H1 (cell line): Measurements from ENCODE around the gene SNAPC2. TPM values are rescaled to one million over a fixed set of nuclear protein-coding genes. Genes with fewer than 3 reads are reported as not detected.

ENCODE experiments used
- CTCF ChIA-PET: fragments of 300-600 bp; sonication (Branson Sonifier 250); formaldehyde crosslinking; loops from one replicate; lab custom pipeline; 2021; ENCODE audit not compliant: partially characterized antibody; lab: Charles Lee
- POLR2A ChIA-PET: fragments of 300-600 bp; sonication (Branson Sonifier 250); formaldehyde crosslinking; loops from one replicate; lab custom pipeline; 2021; ENCODE audit warnings: inconsistent platforms; ENCODE audit not compliant: partially characterized antibody; lab: Charles Lee
- DNase-seq, 2 experiments: peaks; one replicate each; pipeline versions ENCODE4 v3.0.0 to v3.0.0-alpha.2; 2010 to 2022; ENCODE audit warnings: low spot score in 2 of 2, low read depth in 1 of 2, mixed read lengths in 1 of 2
- FAIRE-seq: peaks from 2 replicates; lab custom pipeline; 2011; peaks lifted over from hg19 to GRCh38; lab: Jason Lieb, UNC
- H2AFZ ChIP-seq: 2 replicates; pipeline ENCODE4 v1.8.1; 2012; ENCODE audit warnings: low read length, inconsistent platforms
- H2AK5ac ChIP-seq: 2 replicates; pipeline ENCODE4 v1.6.1; 2013; ENCODE audit warnings: low read depth, low read length
- H2BK120ac ChIP-seq: replicated peaks from 2 replicates; pipeline ENCODE3; 2013; ENCODE audit warnings: low read depth, low read length, inconsistent platforms
- H2BK12ac ChIP-seq: 2 replicates; pipeline ENCODE4 v1.6.1; 2013; ENCODE audit warnings: low read depth, low read length
- H2BK15ac ChIP-seq: 2 replicates; pipeline ENCODE4 v1.6.1; 2013; ENCODE audit warnings: low read length
- H2BK20ac ChIP-seq: 2 replicates; pipeline ENCODE4 v1.6.1; 2013; ENCODE audit warnings: low read length
- H2BK5ac ChIP-seq: 2 replicates; pipeline ENCODE4 v1.6.1; 2013; ENCODE audit warnings: low read depth, low read length
- H3K14ac ChIP-seq: 2 replicates; pipeline ENCODE4 v1.6.1; 2013; ENCODE audit warnings: inconsistent platforms; ENCODE audit not compliant: insufficient read length
- H3K18ac ChIP-seq: 2 replicates; pipeline ENCODE4 v1.6.1; 2013; ENCODE audit warnings: low read length; ENCODE audit errors: extremely low read depth
- H3K23ac ChIP-seq: 2 replicates; pipeline ENCODE4 v1.6.1; 2013; ENCODE audit warnings: inconsistent platforms; ENCODE audit not compliant: insufficient read length
- H3K23me2 ChIP-seq: 2 replicates; pipeline ENCODE4 v1.6.1; 2013; ENCODE audit warnings: low read depth, low read length
- H3K27ac ChIP-seq: 2 replicates; pipeline ENCODE4 v1.6.1; 2011; ENCODE audit warnings: low read depth, low read length, inconsistent platforms
- H3K27me3 ChIP-seq, 4 experiments: replicated peaks in 1 of 4; 1 replicate in 1 of 4; 2 replicates in 3 of 4; pipeline versions ENCODE4 v1.6.1 to v1.8.1; 2011 to 2013; ENCODE audit warnings: low read length in 3 of 4, mild to moderate bottlenecking in 3 of 4, inconsistent platforms in 2 of 4, mixed read lengths in 2 of 4, moderate library complexity in 1 of 4; ENCODE audit not compliant: control insufficient read depth in 3 of 4, insufficient read depth in 3 of 4; ENCODE audit errors: extremely low read depth in 1 of 4
- H3K36me3 ChIP-seq, 4 experiments: 2 replicates each; pipeline versions ENCODE4 v1.6.1 to v1.8.1; 2011 to 2013; ENCODE audit warnings: mild to moderate bottlenecking in 4 of 4, low read length in 3 of 4, moderate library complexity in 2 of 4, control low read depth in 1 of 4, inconsistent platforms in 1 of 4; ENCODE audit not compliant: insufficient read depth in 4 of 4, control insufficient read depth in 2 of 4
- H3K4ac ChIP-seq: replicated peaks from 2 replicates; pipeline ENCODE3; 2013; ENCODE audit warnings: low read length, low read depth, mixed read lengths, inconsistent platforms; ENCODE audit not compliant: insufficient read length
- H3K4me1 ChIP-seq, 4 experiments: replicated peaks in 1 of 4; 1 replicate in 1 of 4; 2 replicates in 3 of 4; pipeline versions ENCODE4 v1.6.1 to v1.8.1; 2011 to 2013; ENCODE audit warnings: low read length in 3 of 4, inconsistent platforms in 2 of 4, mixed read lengths in 1 of 4; ENCODE audit not compliant: insufficient read depth in 4 of 4, control insufficient read depth in 3 of 4
- H3K4me2 ChIP-seq, 2 experiments: 2 replicates each; pipeline versions ENCODE4 v1.6.1 to v1.8.1; 2011 to 2013; ENCODE audit warnings: low read depth in 2 of 2, low read length in 2 of 2, control low read depth in 1 of 2, inconsistent platforms in 1 of 2, mild to moderate bottlenecking in 1 of 2; ENCODE audit not compliant: insufficient read depth in 1 of 2
- H3K4me3 ChIP-seq, 4 experiments: fragments of 200-600, 300-600 bp in 1 of 4; sonication (generic), shearing (Covaris generic), sonication (Bioruptor Twin) in 1 of 4; 2 replicates each; pipeline versions ENCODE4 v1.5.1 to v1.8.1; 2011 to 2016; ENCODE audit warnings: low read length in 4 of 4, low read depth in 3 of 4, control low read depth in 2 of 4, inconsistent platforms in 2 of 4, mild to moderate bottlenecking in 2 of 4, mixed read lengths in 1 of 4, moderate library complexity in 1 of 4; ENCODE audit not compliant: insufficient read depth in 2 of 4; ENCODE audit errors: extremely low read depth in 1 of 4
- H3K56ac ChIP-seq: replicated peaks from 2 replicates; pipeline ENCODE3; 2013; ENCODE audit warnings: low read depth, mild to moderate bottlenecking, mixed read lengths, low read length, inconsistent platforms; ENCODE audit not compliant: insufficient read length
- H3K79me1 ChIP-seq: 2 replicates; pipeline ENCODE4 v1.6.1; 2013; ENCODE audit warnings: low read depth, low read length, control low read depth
- H3K79me2 ChIP-seq, 2 experiments: 2 replicates each; pipeline versions ENCODE4 v1.6.1 to v1.8.1; 2012 to 2013; ENCODE audit warnings: low read length in 2 of 2, mild to moderate bottlenecking in 2 of 2, inconsistent platforms in 1 of 2; ENCODE audit not compliant: insufficient read depth in 2 of 2, control insufficient read depth in 1 of 2
- H3K9ac ChIP-seq, 4 experiments: replicated peaks in 1 of 4; 1 replicate in 1 of 4; 2 replicates in 3 of 4; pipeline versions ENCODE4 v1.6.1 to v1.8.1; 2011 to 2013; ENCODE audit warnings: low read depth in 3 of 4, low read length in 3 of 4, control low read depth in 2 of 4, mild to moderate bottlenecking in 2 of 4, moderate library complexity in 2 of 4, inconsistent platforms in 1 of 4; ENCODE audit errors: extremely low read depth in 1 of 4
- H3K9me3 ChIP-seq, 2 experiments: 2 replicates each; pipeline versions ENCODE4 v1.6.1 to v1.8.1; 2012 to 2013; ENCODE audit warnings: mild to moderate bottlenecking in 2 of 2, moderate library complexity in 2 of 2, control low read depth in 1 of 2, inconsistent platforms in 1 of 2, low read depth in 1 of 2, low read length in 1 of 2, mixed read lengths in 1 of 2; ENCODE audit not compliant: insufficient read depth in 2 of 2
- H4K20me1 ChIP-seq, 2 experiments: replicated peaks in 1 of 2; 2 replicates each; pipeline versions ENCODE3 to v1.8.1; 2011 to 2013; ENCODE audit warnings: inconsistent platforms in 2 of 2, low read length in 2 of 2, mild to moderate bottlenecking in 1 of 2; ENCODE audit not compliant: insufficient read depth in 2 of 2, control insufficient read depth in 1 of 2
- H4K5ac ChIP-seq: 2 replicates; pipeline ENCODE4 v1.6.1; 2013; ENCODE audit warnings: low read length, low read depth, mixed read lengths, inconsistent platforms; ENCODE audit not compliant: insufficient read length
- H4K8ac ChIP-seq: 2 replicates; pipeline ENCODE4 v1.8.0; 2013; ENCODE audit warnings: mild to moderate bottlenecking, moderate library complexity, low read length, inconsistent platforms; ENCODE audit not compliant: insufficient read depth; ENCODE audit errors: extremely low read depth
- H4K91ac ChIP-seq: replicated peaks from 2 replicates; pipeline ENCODE3; 2013; ENCODE audit warnings: low read length, mixed read lengths, inconsistent platforms; ENCODE audit not compliant: insufficient read length
- HDAC2 ChIP-seq, 2 experiments: fragments of 300-600 bp in 1 of 2; sonication (generic) in 1 of 2; IDR thresholded peaks; 2 replicates each; pipeline ENCODE4 v1.6.1; 2011 to 2012; ENCODE audit warnings: low read depth in 2 of 2, low read length in 2 of 2, mild to moderate bottlenecking in 2 of 2, moderate library complexity in 2 of 2, borderline replicate concordance in 1 of 2, inconsistent platforms in 1 of 2
- POU5F1 ChIP-seq: IDR thresholded peaks from 2 replicates; pipeline ENCODE4 v1.6.1; 2011; ENCODE audit warnings: low read depth, mild to moderate bottlenecking, low read length, moderate library complexity
- SIN3A ChIP-seq, 2 experiments: IDR thresholded peaks in 1 of 2; conservative IDR thresholded peaks in 1 of 2; 2 replicates each; pipeline ENCODE4 v1.6.1; 2011 to 2012; ENCODE audit warnings: low read length in 2 of 2, improper control_type of control experiment in 1 of 2, low read depth in 1 of 2, mild to moderate bottlenecking in 1 of 2
- SP2 ChIP-seq: IDR thresholded peaks from 2 replicates; pipeline ENCODE4 v1.6.1; 2012; ENCODE audit warnings: mild to moderate bottlenecking, low read length, inconsistent platforms
- WGBS, 2 experiments: shearing (Covaris generic) in 1 of 2; methylation state at CpG; one replicate each; pipeline versions ENCODE4 v1.1.6 to v1.1.7; 2013 to 2015; ENCODE audit warnings: low lambda C conversion rate in 2 of 2, mixed read lengths in 2 of 2, inconsistent platforms in 1 of 2, low coverage in 1 of 2, missing lambda C conversion rate in 1 of 2; ENCODE audit not compliant: insufficient replicate concordance in 2 of 2, insufficient coverage in 1 of 2, insufficient read length in 1 of 2; ENCODE audit errors: extremely low coverage in 1 of 2, missing lambda C conversion rate in 1 of 2; 5-methylcytosine and 5-hydroxymethylcytosine counted together
- polyA plus RNA-seq, 7 experiments: library from polyadenylated mRNA; depleted of rRNA in 3 of 7; stranded (reverse) in 5 of 7; unstranded in 2 of 7; fragments of >200 nt in 5 of 7; fragments of 200-250 nt in 2 of 7; gene quantifications; 1 replicate in 5 of 7; 2 replicates in 1 of 7; 4 replicates in 1 of 7; pipeline versions ENCODE4 v1.2.1 to v1.2.3, GENCODE V29; 2011 to 2013; ENCODE audit warnings: missing spikeins in 2 of 7, mixed read lengths in 2 of 7
- total RNA-seq: library from RNA; stranded (reverse); fragmentation: NEBNext Ultra II Directional; extraction: Animal tissue kit (Norgen Biotek cat#: 25700); gene quantifications from 2 replicates; pipeline ENCODE4 v1.2.1, GENCODE V29; 2021

SNAPC2 gene
- total and polyA plus RNA-seq, 2 of the 8 experiments (the other 6 are each of a cell fraction or from before 2014, with no cell fraction given): 18.2 to 20.3 TPM

DNA sequence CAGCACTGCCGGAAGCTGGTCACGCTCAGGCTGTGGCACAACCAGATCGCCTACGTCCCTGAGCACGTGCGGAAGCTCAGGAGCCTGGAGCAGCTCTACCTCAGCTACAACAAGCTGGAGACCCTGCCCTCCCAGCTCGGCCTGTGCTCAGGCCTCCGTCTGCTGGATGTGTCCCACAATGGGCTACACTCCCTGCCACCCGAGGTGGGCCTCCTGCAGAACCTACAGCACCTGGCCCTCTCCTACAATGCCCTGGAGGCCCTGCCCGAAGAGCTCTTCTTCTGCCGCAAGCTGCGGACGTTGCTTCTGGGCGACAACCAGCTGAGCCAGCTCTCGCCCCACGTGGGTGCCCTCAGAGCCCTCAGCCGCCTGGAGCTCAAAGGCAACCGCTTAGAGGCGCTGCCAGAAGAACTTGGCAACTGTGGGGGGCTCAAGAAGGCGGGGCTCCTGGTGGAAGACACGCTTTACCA lies 19.7 kb upstream of the SNAPC2 start:
- Histone ChIP-seq H2BK20ac (no peak overlapping the region), H3K4ac (no peak overlapping the region), H3K79me2 (peaks cover 0 to 12% of the 10 kb centered on the region in 2 experiments; a peak in 2 of 4 replicates), H3K23ac (no peak overlapping the region), H3K9me3 (no peaks in the 10 kb centered on the region), H3K27me3 (no peaks in the 10 kb centered on the region), H3K23me2 (peaks cover 13% of the 10 kb centered on the region), H3K79me1 (peaks cover 7% of the 10 kb centered on the region), H4K8ac (peak overlapping the region; percentile 30; the same call in 1 of the 2 replicates), H3K36me3 (no peaks in the 10 kb centered on the region; a peak in 1 of 8 replicates), H3K4me3 (no peak overlapping the region), H4K5ac (no peak overlapping the region), H2BK12ac (no peak overlapping the region), H2BK15ac (no peak overlapping the region), H4K20me1 (peaks cover 0 to 1% of the 10 kb centered on the region in 2 experiments), H3K14ac (no peak overlapping the region), H2BK120ac (no peak overlapping the region), H4K91ac (no peak overlapping the region), H2AK5ac (no peak overlapping the region), H3K27ac (no peak overlapping the region), H3K9ac (no peak overlapping the region), H3K4me2 (no peak overlapping the region), H3K4me1 (peaks cover 0 to 13% (median 7%) of the 10 kb centered on the region in 4 experiments; a peak in 5 of 7 replicates), H3K18ac (no peak overlapping the region), H2AFZ (no peak overlapping the region), H2BK5ac (no peak overlapping the region), H3K56ac (no peak overlapping the region)
- ChIA-PET POLR2A (interaction anchor here (0.6 to 5.0 kb wide), 12 partner anchors 8 to 328 kb away, joined by 3 to 22 read pairs (median 8); partner anchors contain the start of genes LRRC8E, SNAPC2, TGFBR3L and TIMM44), CTCF (interaction anchor here (0.6 to 4.9 kb wide), 22 partner anchors 8 to 60 kb away, joined by 3 to 21 read pairs (median 4); partner anchors contain the start of genes LRRC8E and TGFBR3L)
- 88% methylated on average over 21 of the region's 21 CpGs; no CpG with 5 or more reads in 1 of the 2 experiments for WGBS, 2 experiments
- FAIRE-seq (no peak), DNase-seq (no peak)
- TF ChIP-seq POU5F1: no peak
- TF ChIP-seq SIN3A (conservative IDR thresholded peaks at IDR 0.05 in 1 of 2, IDR thresholded peaks at IDR 0.05 in 1 of 2; ENCODE audit: low read depth in 1 of 2, low read length in 2 of 2): no peak
- TF ChIP-seq SP2: no peak
- TF ChIP-seq HDAC2 (IDR thresholded peaks at IDR 0.05; ENCODE audit: borderline replicate concordance in 1 of 2, low read depth in 2 of 2, low read length in 2 of 2): no peak
